Gastroesophageal sphincter (tissue), 4 donors: Measurements from ENCODE around the gene LHX2. TPM values are rescaled to one million over a fixed set of nuclear protein-coding genes. Genes with fewer than 3 reads are reported as not detected.

Experiments
- ATAC-seq: fragments of 150-250 bp; one replicate; pipeline ENCODE4 v1.9.1; 2016; ENCODE audit warnings: mild to moderate bottlenecking, moderate library complexity
- H3K27ac ChIP-seq, 4 donors: fragments of 200-600 bp; sonication (generic) in 3 of 4; 1 replicate in 3 of 4; 2 replicates in 1 of 4; pipeline ENCODE4 v1.5.1; 2016 to 2019
- H3K27me3 ChIP-seq: fragments of 200-600 bp; sonication (generic); one replicate; pipeline ENCODE4 v1.5.1; 2019
- H3K36me3 ChIP-seq, 2 donors: fragments of 200-600 bp; sonication (generic); one replicate each; pipeline ENCODE4 v1.5.1; 2019; ENCODE audit warnings: control low read depth in 1 of 2
- H3K4me1 ChIP-seq, 3 donors: fragments of 200-600 bp; sonication (generic); 1 replicate in 2 of 3; 2 replicates in 1 of 3; pipeline ENCODE4 v1.5.1; 2016 to 2019; ENCODE audit warnings: control low read depth in 2 of 3
- H3K4me3 ChIP-seq, 2 donors: fragments of 200-600 bp; sonication (generic); one replicate each; pipeline ENCODE4 v1.5.1; 2019; ENCODE audit warnings: mild to moderate bottlenecking in 1 of 2, moderate library complexity in 1 of 2
- H3K9me3 ChIP-seq, 3 donors: fragments of 200-600 bp; sonication (generic); one replicate each; pipeline ENCODE4 v1.5.1; 2017 to 2019; ENCODE audit warnings: control low read depth in 2 of 3
- CTCF ChIP-seq, 4 experiments: fragments of 200-600 bp in 2 of 4; fragments of 450-650 bp in 2 of 4; sonication (generic) in 1 of 4; IDR thresholded peaks; one replicate each; pipeline ENCODE4 v1.5.1; 2017 to 2019; ENCODE audit warnings: antibody characterized with exemption in 4 of 4, mild to moderate bottlenecking in 2 of 4, moderate library complexity in 2 of 4
- EP300 ChIP-seq: sonication (generic); formaldehyde crosslinking; IDR thresholded peaks from one replicate; pipeline ENCODE4 v1.6.1; 2017; ENCODE audit warnings: antibody characterized with exemption, mild to moderate bottlenecking
- POLR2A ChIP-seq, 2 donors: fragments of 450-650 bp; IDR thresholded peaks; one replicate each; pipeline ENCODE4 v1.6.1; 2017; ENCODE audit warnings: antibody characterized with exemption in 2 of 2, mild to moderate bottlenecking in 2 of 2, moderate library complexity in 1 of 2
- POLR2AphosphoS5 ChIP-seq: sonication (generic); formaldehyde crosslinking; IDR thresholded peaks from one replicate; pipeline ENCODE4 v1.6.1; 2017; ENCODE audit warnings: antibody characterized with exemption
- WGBS, 2 donors: methylation state at CpG; one replicate each; pipeline ENCODE4 v1.1.5; 2018; ENCODE audit warnings: low coverage in 1 of 2; 5-methylcytosine and 5-hydroxymethylcytosine counted together
- total RNA-seq, 4 donors: library from RNA; depleted of rRNA; stranded (reverse); fragments of >200 nt; gene quantifications; one replicate each; pipeline ENCODE4 v1.1.0, GENCODE V29; 2016

The LHX2 gene
- total RNA-seq, 4 donors from 2014 or later = not detected

GRCh38 chr9:124003636-124004349, 7.8 kb upstream of the LHX2 start:
- no peak overlapping the region for H3K27ac ChIP-seq
- ATAC-seq = no peak
- no peaks in the 10 kb centered on the region for H3K9me3 ChIP-seq
- H3K4me3 ChIP-seq = no peak overlapping the region
- H3K36me3 ChIP-seq = no peaks in the 10 kb centered on the region
- WGBS, 2 donors = 6 to 12% methylated on average over 2 to 4 of the region's 4 CpGs
- H3K4me1 ChIP-seq = peaks cover 0 to 36% (median 15%) of the 10 kb centered on the region in 3 donors
- peaks cover 98% of the 10 kb centered on the region for H3K27me3 ChIP-seq
- TF ChIP-seq CTCF (IDR thresholded peaks at IDR 0.05) (no peak), POLR2AphosphoS5 (no peak), POLR2A (IDR thresholded peaks at IDR 0.05) (no peak), EP300 (no peak)

- Histone ChIP-seq H3K4me1 (peaks cover 0 to 38% (median 13%) of the 10 kb centered on the region in 3 donors), H3K27me3 (peaks cover 100% of the 10 kb centered on the region), H3K27ac (no peak overlapping the region), H3K36me3 (no peaks in the 10 kb centered on the region), H3K4me3 (no peak overlapping the region), H3K9me3 (no peaks in the 10 kb centered on the region)
- no peak for ATAC-seq
- TF ChIP-seq CTCF (IDR thresholded peaks at IDR 0.05) = no peak
- TF ChIP-seq POLR2A (IDR thresholded peaks at IDR 0.05) = no peak
- TF ChIP-seq POLR2AphosphoS5 = no peak
- no peak for TF ChIP-seq EP300
- WGBS, 2 donors = 7 to 8% methylated on average over 4 of the region's 4 CpGs
These were observed 7.0 kb upstream of the LHX2 start for GRCh38 chr9:124004593-124004992.

DNA sequence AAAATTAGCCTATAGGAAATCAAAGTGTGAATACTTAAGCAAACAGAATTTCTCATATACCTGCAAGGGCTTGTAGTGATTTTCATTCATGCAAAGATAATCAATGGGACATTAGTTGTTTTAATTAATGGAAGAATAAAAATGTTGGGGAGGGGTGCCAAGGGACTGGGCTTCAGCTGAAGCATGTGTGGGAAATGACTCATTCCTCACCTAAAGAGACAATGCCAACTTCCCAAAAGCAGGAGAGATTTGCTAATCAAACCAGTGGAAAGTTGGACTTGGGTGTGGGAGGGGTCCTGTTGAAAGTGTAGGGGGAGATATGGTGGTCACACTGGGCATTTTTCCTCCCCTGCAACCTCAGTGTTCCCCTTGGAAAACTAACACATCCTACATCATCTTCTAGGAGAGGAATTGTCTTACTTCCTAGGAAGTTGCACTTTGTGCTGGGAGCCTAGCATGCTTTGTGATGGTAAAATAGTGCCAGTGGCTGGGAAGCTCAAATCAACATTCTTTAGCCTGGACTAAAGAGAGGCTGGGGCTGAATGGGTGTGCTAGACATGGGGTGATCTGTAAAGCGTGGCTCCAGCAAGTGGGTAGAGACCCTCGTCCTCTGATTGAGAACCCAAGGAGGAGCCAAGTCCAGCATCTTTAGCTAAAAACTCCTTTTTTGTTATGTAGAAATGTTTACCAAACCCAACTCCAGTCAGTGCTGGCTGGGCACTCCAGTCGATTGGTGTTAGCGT, 6.4 kb upstream of the LHX2 start:
- no peaks in the 10 kb centered on the region for H3K9me3 ChIP-seq
- no peak overlapping the region for H3K4me3 ChIP-seq
- WGBS, 2 donors = 6 to 8% methylated on average over 2 to 4 of the region's 4 CpGs
- no peak for ATAC-seq
- no peak overlapping the region for H3K27ac ChIP-seq
- TF ChIP-seq CTCF (IDR thresholded peaks at IDR 0.05) (no peak), POLR2A (IDR thresholded peaks at IDR 0.05) (no peak), EP300 (no peak), POLR2AphosphoS5 (no peak)
- peaks cover 0 to 33% (median 11%) of the 10 kb centered on the region in 3 donors for H3K4me1 ChIP-seq
- peaks cover 100% of the 10 kb centered on the region for H3K27me3 ChIP-seq
- no peaks in the 10 kb centered on the region for H3K36me3 ChIP-seq

DNA sequence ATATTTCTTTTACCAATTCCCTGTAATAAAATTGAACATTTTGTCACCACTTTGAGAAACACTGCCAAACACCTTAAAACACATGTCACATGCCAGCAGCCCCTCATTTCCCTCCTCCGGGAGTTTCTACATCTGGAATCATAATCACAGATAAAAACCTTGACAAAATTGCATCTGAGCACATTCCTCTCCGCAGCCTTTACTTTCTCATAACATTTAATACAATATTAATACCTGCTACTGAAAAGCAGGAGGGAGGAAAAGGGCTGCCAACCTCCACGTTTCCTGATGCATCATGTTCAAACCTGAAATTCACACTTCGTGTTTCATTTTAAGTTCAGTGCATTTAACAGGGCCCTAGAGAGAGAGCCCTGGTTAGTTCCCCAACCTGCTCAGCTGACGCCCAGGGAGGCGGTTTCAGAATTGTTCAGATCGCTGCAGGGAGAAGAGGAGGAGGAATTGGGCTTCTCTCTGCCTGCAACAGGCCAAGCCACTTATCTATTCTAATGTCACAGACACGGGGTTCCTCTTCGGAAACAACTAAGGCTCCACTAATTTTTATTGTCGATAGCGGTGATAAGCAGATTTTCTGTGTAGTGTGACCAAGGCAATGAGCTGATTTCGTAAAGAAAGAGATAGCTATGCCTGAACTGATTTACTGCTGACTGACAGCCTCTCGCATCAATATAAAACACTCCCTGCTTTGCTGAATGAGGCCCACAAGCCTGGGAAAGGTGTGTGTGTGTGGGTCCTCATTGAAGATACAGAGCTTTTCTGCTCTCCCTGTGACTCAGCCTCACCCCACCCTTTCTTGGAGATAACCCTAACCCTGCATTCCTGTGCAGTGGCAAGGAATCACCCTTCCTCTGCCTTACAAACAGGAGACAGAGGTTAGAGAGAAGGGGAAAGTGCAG, 4.9 kb upstream of the LHX2 start:
- Histone ChIP-seq H3K27me3 (peaks cover 100% of the 10 kb centered on the region), H3K9me3 (no peaks in the 10 kb centered on the region), H3K4me3 (no peak overlapping the region), H3K36me3 (no peaks in the 10 kb centered on the region), H3K4me1 (peaks cover 0 to 37% (median 22%) of the 10 kb centered on the region in 3 donors), H3K27ac (no peak overlapping the region)
- TF ChIP-seq CTCF (IDR thresholded peaks at IDR 0.05) = no peak
- no peak for TF ChIP-seq EP300
- TF ChIP-seq POLR2AphosphoS5 = no peak
- no peak for TF ChIP-seq POLR2A (IDR thresholded peaks at IDR 0.05)
- 6 to 10% methylated on average over 7 to 13 of the region's 13 CpGs for WGBS, 2 donors
- no peak for ATAC-seq
